Nasal cavity respiratory epithelium epithelial cell of viscerocranial mucosa (primary cell): Measurements from ENCODE around the gene GJD2. TPM values are rescaled to one million over a fixed set of nuclear protein-coding genes. Genes with fewer than 3 reads are reported as not detected.

ENCODE experiments used
- total RNA-seq: library from RNA; depleted of rRNA; stranded (reverse); fragments of >200 nt; gene quantifications from 2 replicates; pipeline ENCODE4 v1.2.3, GENCODE V29; 2014

GJD2 gene
- not detected in 2 replicates for total RNA-seq

GRCh38 chr15:34754674-34755418 lies at the start of gene GJD2:
Gene GJD2 (minus strand): TSS chr15:34754998. CDS start chr15:34754488, 510 bp downstream.

GRCh38 chr15:34795267-34796081 lies 40.7 kb upstream of the GJD2 start, which contains the start of gene ACTC1:
Gene ACTC1 (minus strand): TSS chr15:34795549. CDS start chr15:34794808, 741 bp downstream.

Other genes starting within 250 kb of the GJD2 start
- gene GOLGA8B, start 171.3 kb downstream of the GJD2 start, total RNA-seq = 27.7 and 30.5 TPM in 2 replicates
- gene ACTC1, start 40.6 kb upstream of the GJD2 start, total RNA-seq = not detected in 2 replicates
- gene AQR, start 214.7 kb upstream of the GJD2 start, total RNA-seq = 17.1 and 26.3 TPM in 2 replicates
- gene ZNF770, start 233.3 kb upstream of the GJD2 start, total RNA-seq = 107 and 129 TPM in 2 replicates